Measurements from ENCODE around the gene UBE2E2.

DNA sequence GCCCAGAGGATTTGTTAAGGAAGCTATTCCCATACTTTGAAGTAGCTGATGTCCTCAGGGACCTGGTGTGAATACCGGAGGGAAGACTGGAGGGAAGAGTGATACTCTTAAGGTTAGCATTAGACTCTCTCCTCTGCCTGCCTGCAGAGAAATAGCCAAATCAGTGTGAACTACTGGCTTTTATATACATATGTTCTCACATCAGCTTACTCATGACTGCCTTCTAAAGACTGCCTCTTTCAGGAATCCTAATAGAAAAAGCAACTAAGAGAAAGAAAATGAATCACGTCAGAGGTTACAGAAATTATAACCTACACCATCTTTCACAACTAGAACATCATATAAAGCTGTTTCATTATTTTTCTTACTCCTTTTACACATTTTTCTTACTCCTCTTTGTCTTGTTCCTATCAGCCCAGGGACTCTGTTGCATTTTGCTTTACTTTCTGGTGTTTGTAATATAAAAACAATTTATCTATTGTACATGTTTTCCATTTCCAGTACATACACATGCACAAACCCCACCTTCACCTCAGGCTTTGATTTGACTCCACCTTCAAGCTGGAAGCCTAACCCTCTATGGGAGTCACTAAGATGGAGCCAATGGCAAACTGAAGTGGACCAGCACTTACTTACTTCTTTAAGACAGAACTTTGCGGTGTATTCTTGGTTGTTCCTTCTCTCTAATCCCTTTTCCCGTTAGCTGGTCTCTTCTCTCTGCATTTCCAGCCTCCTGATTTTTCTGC is 345.0 kb downstream of the UBE2E2 start:
- TF ChIP-seq, protein P1, sequence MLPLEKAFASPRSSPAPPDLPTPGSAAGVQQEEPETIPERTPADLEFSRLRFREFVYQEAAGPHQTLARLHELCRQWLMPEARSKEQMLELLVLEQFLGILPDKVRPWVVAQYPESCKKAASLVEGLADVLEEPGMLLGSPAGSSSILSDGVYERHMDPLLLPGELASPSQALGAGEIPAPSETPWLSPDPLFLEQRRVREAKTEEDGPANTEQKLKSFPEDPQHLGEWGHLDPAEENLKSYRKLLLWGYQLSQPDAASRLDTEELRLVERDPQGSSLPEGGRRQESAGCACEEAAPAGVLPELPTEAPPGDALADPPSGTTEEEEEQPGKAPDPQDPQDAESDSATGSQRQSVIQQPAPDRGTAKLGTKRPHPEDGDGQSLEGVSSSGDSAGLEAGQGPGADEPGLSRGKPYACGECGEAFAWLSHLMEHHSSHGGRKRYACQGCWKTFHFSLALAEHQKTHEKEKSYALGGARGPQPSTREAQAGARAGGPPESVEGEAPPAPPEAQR (tag by site-specific recombination; IDR thresholded peaks at IDR 0.05): no peak
- TF ChIP-seq, protein P2, sequence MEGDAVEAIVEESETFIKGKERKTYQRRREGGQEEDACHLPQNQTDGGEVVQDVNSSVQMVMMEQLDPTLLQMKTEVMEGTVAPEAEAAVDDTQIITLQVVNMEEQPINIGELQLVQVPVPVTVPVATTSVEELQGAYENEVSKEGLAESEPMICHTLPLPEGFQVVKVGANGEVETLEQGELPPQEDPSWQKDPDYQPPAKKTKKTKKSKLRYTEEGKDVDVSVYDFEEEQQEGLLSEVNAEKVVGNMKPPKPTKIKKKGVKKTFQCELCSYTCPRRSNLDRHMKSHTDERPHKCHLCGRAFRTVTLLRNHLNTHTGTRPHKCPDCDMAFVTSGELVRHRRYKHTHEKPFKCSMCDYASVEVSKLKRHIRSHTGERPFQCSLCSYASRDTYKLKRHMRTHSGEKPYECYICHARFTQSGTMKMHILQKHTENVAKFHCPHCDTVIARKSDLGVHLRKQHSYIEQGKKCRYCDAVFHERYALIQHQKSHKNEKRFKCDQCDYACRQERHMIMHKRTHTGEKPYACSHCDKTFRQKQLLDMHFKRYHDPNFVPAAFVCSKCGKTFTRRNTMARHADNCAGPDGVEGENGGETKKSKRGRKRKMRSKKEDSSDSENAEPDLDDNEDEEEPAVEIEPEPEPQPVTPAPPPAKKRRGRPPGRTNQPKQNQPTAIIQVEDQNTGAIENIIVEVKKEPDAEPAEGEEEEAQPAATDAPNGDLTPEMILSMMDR (tag by site-specific recombination; IDR thresholded peaks at IDR 0.05): no peak
- TF ChIP-seq RBAK (tag by site-specific recombination; IDR thresholded peaks at IDR 0.05): no peak

All from HEK293 (cell line).